SKM-1 treated with dmso at 0.1 percent for 144 hours (cell line): ENCODE data around the gene CHST6.
"Not testable (repeated sequence)": the region's sequence is repeated elsewhere in the genome, so short reads cannot be mapped to it uniquely, and the experiment has no call there.

ENCODE experiments used
- DNase-seq: peaks from one replicate; lab custom pipeline; 2025; ENCODE audit not compliant: unreplicated experiment; lab: John Stamatoyannopoulos, UW

The CHST6 gene

DNA sequence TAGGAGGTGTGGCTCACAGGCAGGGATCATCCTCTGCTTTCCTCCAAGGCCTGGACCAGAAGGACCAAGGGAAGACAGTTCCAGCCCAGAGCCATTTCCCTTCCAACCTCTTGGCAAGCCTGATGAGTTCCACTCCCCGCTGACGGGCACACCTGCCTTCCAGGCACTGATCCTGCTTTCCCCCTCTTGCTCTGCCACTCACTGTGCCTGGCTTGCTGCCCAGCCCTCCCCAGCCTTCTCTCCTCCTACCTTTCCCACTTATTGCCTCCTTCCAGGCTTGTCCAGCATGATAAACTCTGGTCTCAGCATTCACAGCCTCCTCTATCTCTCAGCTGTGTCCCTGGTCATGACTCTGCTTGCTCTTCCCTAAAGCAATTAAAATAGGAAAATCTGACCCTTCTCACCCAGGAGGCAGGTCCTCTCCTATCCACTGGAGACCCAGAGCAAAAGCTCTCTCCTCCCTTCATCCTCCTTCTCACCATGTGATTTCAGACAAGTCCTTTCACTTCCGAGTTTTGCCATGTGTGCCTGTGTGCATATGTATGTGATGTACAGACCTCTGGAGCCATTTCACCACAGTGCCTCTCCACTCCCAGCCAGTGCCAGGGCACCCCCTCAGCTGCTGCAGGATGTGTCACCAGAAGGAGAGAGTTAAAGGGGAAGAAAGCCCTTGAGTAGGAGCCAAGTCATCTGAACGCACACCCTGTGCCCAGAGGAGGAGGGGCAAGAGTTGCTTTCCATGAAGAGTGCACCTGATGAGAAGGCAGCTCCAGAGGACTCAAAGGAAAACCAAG lies 17.4 kb downstream of the CHST6 start:
- DNase-seq, result no peak

DNA sequence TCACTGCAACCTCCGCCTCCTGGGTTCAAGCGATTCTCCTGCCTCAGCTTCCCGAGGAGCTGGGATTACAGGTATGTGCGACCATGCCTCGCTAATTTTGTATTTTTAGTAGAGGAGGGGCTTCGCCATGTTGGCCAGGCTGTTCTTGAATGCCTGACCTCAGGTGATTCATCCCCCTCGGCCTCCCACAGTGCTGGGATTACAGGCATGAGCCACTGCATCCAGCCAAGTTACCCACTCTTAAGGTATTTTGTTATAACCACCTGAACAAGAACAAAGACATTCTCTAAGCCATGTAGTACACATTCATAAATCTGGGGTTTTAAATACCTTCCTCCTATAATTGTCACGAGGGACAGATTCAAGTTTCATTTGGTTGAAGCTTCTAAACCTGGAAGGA lies 18.4 kb downstream of the CHST6 start:
- DNase-seq, result no peak

- DNase-seq, result no peak
These were observed 19.8 kb downstream of the CHST6 start for GRCh38 chr16:75475420-75475847.

- DNase-seq, result no peak
These were observed 22.0 kb downstream of the CHST6 start for GRCh38 chr16:75472908-75473877.

- peak; percentile 26 for DNase-seq
These were observed 23.3 kb downstream of the CHST6 start for GRCh38 chr16:75471723-75472633.

- no peak for DNase-seq
These were observed 28.5 kb downstream of the CHST6 start for GRCh38 chr16:75466760-75467159.

DNA sequence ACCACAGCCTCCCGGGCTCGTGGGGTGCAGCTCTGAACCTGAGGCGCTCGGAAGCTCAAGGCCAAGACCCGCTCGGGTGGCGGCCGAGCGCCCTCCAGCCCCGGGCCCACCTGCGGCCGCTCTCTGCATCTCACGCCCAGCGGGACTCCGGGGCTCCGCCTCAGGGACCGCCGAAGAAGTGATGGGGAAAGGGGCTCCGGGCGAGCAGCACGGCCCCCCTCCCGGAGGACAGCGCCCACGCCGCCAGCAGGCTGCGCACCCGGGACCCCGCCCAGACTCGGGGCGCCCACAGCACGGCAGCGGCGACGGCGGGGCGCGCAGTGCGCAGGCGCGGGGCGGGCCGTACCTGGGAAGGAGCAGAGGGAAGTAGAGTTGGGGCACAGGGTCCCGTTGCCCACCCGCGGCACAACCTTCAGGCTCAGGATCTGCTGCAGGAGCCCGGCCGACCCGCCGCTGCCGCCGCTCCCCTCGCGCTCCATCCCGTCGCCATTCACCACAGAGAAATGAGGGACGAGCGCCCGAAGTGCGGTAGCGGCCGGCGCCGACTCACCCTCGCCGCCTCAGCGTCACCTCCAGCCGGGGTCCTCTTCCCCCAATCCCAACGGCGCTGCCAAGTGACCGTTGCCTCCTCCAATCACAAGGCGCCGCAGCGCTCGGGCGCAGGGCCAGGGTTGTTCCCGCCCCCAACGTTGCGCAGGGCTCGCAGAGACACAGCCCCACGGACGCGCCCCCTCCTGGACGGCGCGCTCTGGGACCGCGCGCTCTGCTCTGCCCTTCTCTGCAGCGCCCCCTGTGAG lies 30.9 kb downstream of the CHST6 start, which contains the start of gene TMEM170A:
TMEM170A (minus strand) TSS at position 568 of the 797 bp plus-strand sequence; CDS start at position 479, 89 bp downstream.
- peak; percentile 95 for DNase-seq

DNA sequence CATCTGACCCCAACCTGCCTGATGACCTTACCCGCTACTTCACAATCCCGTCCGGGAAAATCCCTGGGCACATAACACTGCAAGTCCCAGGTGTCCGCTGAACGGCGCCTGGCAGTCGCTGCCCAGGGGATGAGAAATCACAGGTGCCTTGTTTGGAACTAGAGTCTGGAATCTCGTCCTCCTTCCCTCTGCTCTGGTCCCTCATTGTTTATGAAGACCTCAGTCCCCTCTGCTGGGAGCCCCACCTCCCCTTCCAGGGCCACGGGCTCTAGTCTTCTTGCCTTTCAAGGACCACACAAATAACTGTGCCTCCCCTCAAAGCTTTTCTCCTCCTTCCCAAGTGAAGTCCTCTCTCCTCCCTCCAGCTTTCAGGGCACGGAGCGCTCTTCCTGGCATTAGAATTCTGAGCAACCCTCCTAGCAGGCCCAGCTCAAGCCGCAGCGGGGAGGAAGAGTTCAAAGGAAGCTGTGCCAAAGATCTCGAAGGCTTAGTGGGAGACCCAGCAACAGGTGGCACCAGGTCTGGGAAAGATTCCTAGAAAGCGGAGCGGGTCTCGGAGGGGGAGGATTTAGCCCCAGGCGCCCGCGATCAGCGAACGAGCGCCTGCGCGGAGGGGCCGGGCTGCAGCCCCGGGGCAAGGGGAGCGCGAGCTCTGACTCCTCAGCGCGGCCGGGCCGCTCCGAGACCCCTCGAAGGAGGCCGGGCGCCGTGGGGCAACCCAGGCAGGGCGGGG lies 31.7 kb downstream of the CHST6 start:
- not testable (repeated sequence) for DNase-seq

GRCh38 chr16:75462806-75463205 lies 32.4 kb downstream of the CHST6 start:
- DNase-seq, result no peak

GRCh38 chr16:75461575-75461974 lies 33.7 kb downstream of the CHST6 start:
- no peak for DNase-seq

GRCh38 chr16:75460446-75460845 lies 34.8 kb downstream of the CHST6 start:
- DNase-seq, result no peak

GRCh38 chr16:75459691-75460090 lies 35.5 kb downstream of the CHST6 start:
- DNase-seq, result no peak

- no peak for DNase-seq
These were observed 36.8 kb downstream of the CHST6 start for GRCh38 chr16:75458439-75458838.

- no peak for DNase-seq
These were observed 37.2 kb downstream of the CHST6 start for GRCh38 chr16:75458029-75458428.

DNA sequence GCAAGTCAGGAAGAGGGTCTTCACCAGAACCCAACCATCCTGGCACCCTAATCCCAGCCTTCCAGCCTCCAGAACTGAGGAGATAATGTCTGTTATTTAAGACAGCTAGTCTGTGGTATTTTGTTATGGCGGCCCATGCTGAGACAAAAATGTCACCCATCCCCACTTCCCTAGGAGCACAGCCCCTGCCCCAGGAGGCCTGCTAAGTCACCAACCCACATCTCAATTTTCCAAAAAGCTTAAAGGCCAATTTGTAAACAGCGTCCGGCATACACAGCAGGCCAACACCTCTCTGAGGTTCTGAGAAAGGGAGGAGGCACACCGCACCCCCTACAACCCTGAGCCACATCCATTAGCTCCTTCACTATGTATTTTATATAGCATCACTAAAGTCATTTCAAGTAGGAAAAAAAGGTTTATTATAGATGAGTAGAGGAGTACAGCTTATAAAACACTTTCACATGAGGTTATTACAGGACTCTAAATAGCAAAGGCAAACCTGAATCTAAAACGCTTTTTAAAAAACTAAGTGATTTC lies 37.7 kb downstream of the CHST6 start:
- DNase-seq, result no peak

DNA sequence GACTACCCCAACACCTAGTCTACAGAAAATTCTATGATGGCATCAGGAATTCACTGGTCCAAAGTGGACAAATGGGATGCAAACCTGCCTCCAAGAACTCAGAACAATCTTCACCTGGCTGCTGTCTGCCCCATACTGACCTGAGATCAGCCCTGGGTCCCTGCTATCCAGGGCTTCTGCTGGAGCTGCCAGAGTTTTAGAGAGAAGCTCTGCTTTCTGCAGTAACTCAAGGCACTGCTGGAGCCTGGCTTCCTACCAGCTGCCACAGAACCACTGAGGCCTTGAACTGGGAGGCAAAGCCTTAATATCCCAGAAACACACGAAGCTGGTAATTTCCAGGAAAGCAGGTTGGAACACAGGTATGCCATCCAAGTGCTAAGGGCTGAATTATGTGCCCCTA lies 38.3 kb downstream of the CHST6 start:
- DNase-seq, result no peak

DNA sequence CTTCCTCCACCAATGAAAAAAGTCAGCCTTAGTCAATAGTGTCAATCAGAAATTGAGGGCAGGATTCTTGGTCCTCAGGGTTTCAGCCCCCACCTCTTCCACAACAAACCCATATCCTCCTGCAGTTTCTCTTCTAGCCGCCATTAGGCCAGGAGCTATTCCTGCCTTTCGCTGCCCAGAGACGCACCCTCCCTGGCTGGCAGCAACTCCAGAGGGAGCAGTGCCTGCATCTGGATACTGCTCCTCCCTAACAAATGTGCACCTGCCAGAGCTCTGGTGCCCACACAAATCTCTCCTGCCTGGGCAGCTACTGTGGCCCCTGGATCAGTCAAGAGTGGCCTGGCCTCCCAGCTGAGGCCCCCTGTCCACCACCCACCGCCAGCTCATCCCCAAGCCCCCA lies 38.8 kb downstream of the CHST6 start:
- DNase-seq, result not testable (repeated sequence)

DNA sequence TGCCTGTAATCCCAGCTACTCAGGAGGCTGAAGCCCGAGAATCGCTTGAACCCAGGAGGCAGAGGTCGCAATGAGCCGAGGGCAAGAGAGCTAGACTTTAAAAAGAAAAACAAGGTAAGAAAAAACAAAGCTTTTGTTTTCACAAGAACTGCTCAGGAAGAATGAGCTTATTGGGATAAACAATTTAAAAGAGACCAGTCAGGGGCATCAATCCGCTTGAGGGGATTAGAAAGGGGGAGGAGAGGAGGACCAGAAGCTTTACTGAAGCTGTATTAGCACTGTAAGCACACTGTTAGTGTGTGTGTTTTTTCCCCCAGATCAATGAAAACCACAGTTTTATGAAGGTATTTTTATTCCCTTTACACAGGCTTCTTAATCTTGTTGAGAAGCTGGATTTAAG lies 39.6 kb downstream of the CHST6 start:
- DNase-seq, result no peak
